ENCODE data around the gene IL3. TPM values are rescaled to one million over a fixed set of nuclear protein-coding genes. Genes with fewer than 3 reads are reported as not detected.

The IL3 gene
- total and polyA plus RNA-seq, 5 donors from 2014 or later, result not detected

DNA sequence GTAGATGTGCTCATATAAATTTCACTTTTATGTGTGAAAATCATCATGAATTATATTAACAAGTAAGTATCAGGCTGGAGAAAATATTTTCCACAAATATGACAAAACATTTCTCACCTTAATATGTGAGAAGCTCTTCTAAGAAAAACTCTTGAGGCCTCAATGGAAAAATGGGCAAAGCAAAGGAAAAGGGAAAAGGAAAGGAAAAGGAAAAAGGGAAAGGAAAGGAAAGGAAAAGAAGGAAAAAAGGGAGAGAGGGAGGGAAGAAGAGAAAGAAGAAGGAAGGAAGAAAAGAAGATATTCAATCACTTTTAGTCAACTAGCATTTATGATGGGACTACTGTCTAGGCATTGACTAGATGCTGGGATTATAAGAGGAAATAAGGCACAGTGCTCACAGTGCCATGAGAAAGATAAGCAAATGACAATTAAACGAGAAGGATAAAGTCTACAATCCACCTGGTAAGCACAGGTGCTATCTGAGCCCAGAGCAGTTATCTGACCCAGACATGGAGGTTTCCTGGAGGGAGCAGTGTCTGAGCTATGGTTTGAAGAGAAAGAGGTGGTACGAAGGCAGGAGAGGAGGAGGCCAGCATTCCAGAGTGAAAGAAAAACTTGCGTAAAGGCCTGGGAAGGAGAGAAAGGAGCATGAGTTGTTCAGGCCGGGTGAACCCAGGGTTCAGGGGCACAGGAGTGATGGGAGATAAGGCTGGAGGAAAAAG, 30.7 kb upstream of the IL3 start:
- no peak for ATAC-seq (ENCODE audit: low read depth in 2 of 2)

GRCh38 chr5:132030610-132031009, 29.8 kb upstream of the IL3 start:
- ATAC-seq (ENCODE audit: low read depth in 2 of 2), result no peak
- peaks cover 6% of the 10 kb centered on the region for H3K4me1 ChIP-seq (ENCODE audit: control insufficient read depth, insufficient read depth, low read length, poor library complexity, severe bottlenecking)
- Mint-ChIP-seq H3K4me3 (no peak overlapping the region), H3K9me3 (peaks cover 0 to 13% (median 6%) of the 10 kb centered on the region in 7 donors), H3K27ac (peak overlapping the region in 1 of 3 donors; percentile 44), H3K4me1 (peaks cover 0 to 5% (median 2%) of the 10 kb centered on the region in 4 donors), H3K27me3 (peaks cover 63% of the 10 kb centered on the region), H3K36me3 (peaks cover 10% of the 10 kb centered on the region)
- DNase-seq, result no peak
- H3K36me3 ChIP-seq (ENCODE audit: control insufficient read depth, insufficient read depth, low read length), result no peaks in the 10 kb centered on the region
- no peak overlapping the region for H3K27ac ChIP-seq (ENCODE audit: insufficient read depth, low read length, poor library complexity, severe bottlenecking)
- H3K9me3 ChIP-seq (ENCODE audit: control insufficient read depth in 2 of 2, low read length in 2 of 2), result peaks cover 6 to 12% of the 10 kb centered on the region in 2 experiments
- no peak overlapping the region for H3K4me3 ChIP-seq (ENCODE audit: low read depth, low read length)
- peaks cover 28% of the 10 kb centered on the region for H3K27me3 ChIP-seq (ENCODE audit: control insufficient read depth, insufficient read depth, low read length)

More for the DNA sequence above, 30.7 kb upstream of the IL3 start:
- H3K4me1 Mint-ChIP-seq, result peaks cover 0 to 5% (median 2%) of the 10 kb centered on the region in 4 donors
- Histone ChIP-seq H3K36me3 (ENCODE audit: control insufficient read depth, insufficient read depth, low read length) (no peaks in the 10 kb centered on the region), H3K4me3 (ENCODE audit: low read depth, low read length) (no peak overlapping the region), H3K27me3 (ENCODE audit: control insufficient read depth, insufficient read depth, low read length) (peaks cover 28% of the 10 kb centered on the region), H3K4me1 (ENCODE audit: control insufficient read depth, insufficient read depth, low read length, poor library complexity, severe bottlenecking) (peaks cover 6% of the 10 kb centered on the region), H3K9me3 (ENCODE audit: control insufficient read depth in 2 of 2, low read length in 2 of 2) (peaks cover 6 to 12% of the 10 kb centered on the region in 2 experiments), H3K27ac (ENCODE audit: insufficient read depth, low read length, poor library complexity, severe bottlenecking) (no peak overlapping the region)
- H3K27ac Mint-ChIP-seq, result no peak overlapping the region
- no peak overlapping the region for H3K4me3 Mint-ChIP-seq
- no peak for DNase-seq
- peaks cover 0 to 13% (median 6%) of the 10 kb centered on the region in 7 donors for H3K9me3 Mint-ChIP-seq
- peaks cover 63% of the 10 kb centered on the region for H3K27me3 Mint-ChIP-seq
- peaks cover 10% of the 10 kb centered on the region for H3K36me3 Mint-ChIP-seq

GRCh38 chr5:132032196-132032595, 28.3 kb upstream of the IL3 start:
- no peak overlapping the region for H3K27ac Mint-ChIP-seq
- DNase-seq, result no peak
- Histone ChIP-seq H3K36me3 (ENCODE audit: control insufficient read depth, insufficient read depth, low read length) (no peaks in the 10 kb centered on the region), H3K4me1 (ENCODE audit: control insufficient read depth, insufficient read depth, low read length, poor library complexity, severe bottlenecking) (no peaks in the 10 kb centered on the region), H3K27ac (ENCODE audit: insufficient read depth, low read length, poor library complexity, severe bottlenecking) (no peak overlapping the region), H3K27me3 (ENCODE audit: control insufficient read depth, insufficient read depth, low read length) (peaks cover 28% of the 10 kb centered on the region), H3K4me3 (ENCODE audit: low read depth, low read length) (no peak overlapping the region), H3K9me3 (ENCODE audit: control insufficient read depth in 2 of 2, low read length in 2 of 2) (peaks cover 6 to 12% of the 10 kb centered on the region in 2 experiments)
- peaks cover 0 to 5% (median 2%) of the 10 kb centered on the region in 4 donors for H3K4me1 Mint-ChIP-seq
- H3K9me3 Mint-ChIP-seq, result peaks cover 0 to 13% (median 9%) of the 10 kb centered on the region in 7 donors
- H3K4me3 Mint-ChIP-seq, result peak overlapping the region in 1 of 4 donors; percentile 21
- ATAC-seq (ENCODE audit: low read depth in 2 of 2), result no peak
- H3K36me3 Mint-ChIP-seq, result peaks cover 10% of the 10 kb centered on the region
- peaks cover 71% of the 10 kb centered on the region for H3K27me3 Mint-ChIP-seq

GRCh38 chr5:132033122-132033521, 27.3 kb upstream of the IL3 start:
- H3K9me3 ChIP-seq (ENCODE audit: control insufficient read depth in 2 of 2, low read length in 2 of 2), result peaks cover 6 to 15% of the 10 kb centered on the region in 2 experiments
- H3K4me3 ChIP-seq (ENCODE audit: low read depth, low read length), result no peak overlapping the region
- H3K4me1 ChIP-seq (ENCODE audit: control insufficient read depth, insufficient read depth, low read length, poor library complexity, severe bottlenecking), result no peaks in the 10 kb centered on the region
- H3K27me3 Mint-ChIP-seq, result peaks cover 63% of the 10 kb centered on the region
- peaks cover 10% of the 10 kb centered on the region for H3K36me3 Mint-ChIP-seq
- no peaks in the 10 kb centered on the region for H3K36me3 ChIP-seq (ENCODE audit: control insufficient read depth, insufficient read depth, low read length)
- ATAC-seq (ENCODE audit: low read depth in 2 of 2) (no peak), DNase-seq (no peak)
- H3K4me3 Mint-ChIP-seq, result no peak overlapping the region
- H3K27me3 ChIP-seq (ENCODE audit: control insufficient read depth, insufficient read depth, low read length), result peaks cover 33% of the 10 kb centered on the region
- peaks cover 0 to 16% (median 9%) of the 10 kb centered on the region in 7 donors for H3K9me3 Mint-ChIP-seq
- H3K4me1 Mint-ChIP-seq, result no peaks in the 10 kb centered on the region
- no peak overlapping the region for H3K27ac ChIP-seq (ENCODE audit: insufficient read depth, low read length, poor library complexity, severe bottlenecking)
- H3K27ac Mint-ChIP-seq, result no peak overlapping the region

DNA sequence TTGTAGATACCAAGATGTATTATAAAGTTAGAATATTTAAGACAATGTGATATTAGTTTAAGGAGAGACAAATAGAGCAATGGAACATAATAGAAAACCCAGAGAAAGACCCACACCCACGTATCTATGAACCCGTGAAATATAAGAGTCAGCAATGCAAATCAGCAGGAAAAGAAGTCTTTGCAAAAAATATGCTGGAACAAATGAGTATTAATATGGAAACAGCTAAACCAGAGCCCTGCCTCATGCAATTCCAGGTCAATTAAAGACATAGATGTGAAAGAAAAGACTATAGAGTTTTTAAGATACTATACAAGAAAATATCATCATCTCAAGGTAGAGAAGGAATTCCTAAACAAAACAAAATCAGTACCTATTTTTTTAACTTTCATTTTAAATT, 23.1 kb upstream of the IL3 start:
- Histone ChIP-seq H3K27ac (ENCODE audit: insufficient read depth, low read length, poor library complexity, severe bottlenecking) (no peak overlapping the region), H3K4me3 (ENCODE audit: low read depth, low read length) (no peak overlapping the region), H3K4me1 (ENCODE audit: control insufficient read depth, insufficient read depth, low read length, poor library complexity, severe bottlenecking) (no peaks in the 10 kb centered on the region), H3K27me3 (ENCODE audit: control insufficient read depth, insufficient read depth, low read length) (peaks cover 17% of the 10 kb centered on the region), H3K9me3 (ENCODE audit: control insufficient read depth in 2 of 2, low read length in 2 of 2) (peaks cover 6 to 15% of the 10 kb centered on the region in 2 experiments), H3K36me3 (ENCODE audit: control insufficient read depth, insufficient read depth, low read length) (no peaks in the 10 kb centered on the region)
- Mint-ChIP-seq H3K4me1 (no peaks in the 10 kb centered on the region), H3K27ac (no peak overlapping the region), H3K4me3 (no peak overlapping the region), H3K27me3 (peaks cover 57% of the 10 kb centered on the region), H3K9me3 (peaks cover 0 to 19% (median 9%) of the 10 kb centered on the region in 7 donors), H3K36me3 (peaks cover 3% of the 10 kb centered on the region)
- DNase-seq (no peak), ATAC-seq (ENCODE audit: low read depth in 2 of 2) (no peak)

DNA sequence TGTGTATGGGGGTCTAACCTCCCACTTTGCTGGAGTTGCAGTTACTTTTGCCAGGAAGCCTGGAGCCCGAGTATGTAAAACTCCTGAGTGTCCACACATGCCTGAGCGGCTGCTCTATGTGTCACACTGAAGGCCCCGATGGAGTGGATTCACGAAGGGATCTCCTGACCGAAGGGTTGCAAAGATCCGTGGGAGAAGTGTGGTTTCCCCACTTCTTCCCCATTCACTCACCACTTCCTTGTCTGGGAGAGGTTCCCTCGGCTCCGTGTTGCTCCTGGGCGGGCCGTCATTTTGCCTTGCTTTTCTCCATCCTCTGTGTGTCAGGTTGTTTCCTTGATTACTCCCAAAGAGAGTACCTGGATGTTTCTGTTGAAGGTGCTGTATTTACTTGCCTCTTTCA, 16.2 kb upstream of the IL3 start:
- no peak for DNase-seq

DNA sequence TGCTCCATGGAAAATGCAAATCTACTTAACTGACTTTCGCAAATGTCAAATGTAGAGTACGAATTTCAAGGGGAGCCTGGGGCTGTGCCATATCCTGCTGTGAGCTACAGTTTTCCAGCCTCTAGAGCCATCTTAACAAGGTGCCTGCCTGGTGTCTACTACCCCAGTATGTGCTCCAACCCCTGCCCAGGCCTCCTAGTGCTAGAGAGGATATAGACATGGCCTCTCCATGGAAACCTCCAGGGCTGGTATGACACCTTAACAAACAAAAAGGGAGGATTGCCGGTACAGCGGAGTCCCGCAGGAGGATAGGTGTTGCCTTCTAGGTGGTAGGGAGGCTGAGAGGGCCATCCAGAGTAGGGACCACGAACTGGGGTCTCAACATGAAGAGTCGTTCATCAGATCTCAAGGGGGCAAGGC, 13.6 kb upstream of the IL3 start:
- Histone ChIP-seq H3K4me3 (ENCODE audit: low read depth, low read length) (no peak overlapping the region), H3K27ac (ENCODE audit: insufficient read depth, low read length, poor library complexity, severe bottlenecking) (no peak overlapping the region), H3K27me3 (ENCODE audit: control insufficient read depth, insufficient read depth, low read length) (peaks cover 5% of the 10 kb centered on the region), H3K4me1 (ENCODE audit: control insufficient read depth, insufficient read depth, low read length, poor library complexity, severe bottlenecking) (no peaks in the 10 kb centered on the region), H3K36me3 (ENCODE audit: control insufficient read depth, insufficient read depth, low read length) (no peaks in the 10 kb centered on the region), H3K9me3 (ENCODE audit: control insufficient read depth in 2 of 2, low read length in 2 of 2) (no peaks in the 10 kb centered on the region)
- no peaks in the 10 kb centered on the region for H3K4me1 Mint-ChIP-seq
- peaks cover 0 to 2% (median 0%) of the 10 kb centered on the region in 7 donors for H3K9me3 Mint-ChIP-seq
- no peaks in the 10 kb centered on the region for H3K36me3 Mint-ChIP-seq
- H3K27ac Mint-ChIP-seq, result no peak overlapping the region
- H3K27me3 Mint-ChIP-seq, result peaks cover 33% of the 10 kb centered on the region
- H3K4me3 Mint-ChIP-seq, result no peak overlapping the region
- ATAC-seq (ENCODE audit: low read depth in 2 of 2) (no peak), DNase-seq (no peak)

More for the DNA sequence above, 16.2 kb upstream of the IL3 start:
- H3K4me3 ChIP-seq (ENCODE audit: low read depth, low read length), result no peak overlapping the region
- no peak overlapping the region for H3K4me3 Mint-ChIP-seq
- H3K9me3 Mint-ChIP-seq, result peaks cover 0 to 4% (median 0%) of the 10 kb centered on the region in 7 donors
- H3K27ac Mint-ChIP-seq, result no peak overlapping the region
- H3K27ac ChIP-seq (ENCODE audit: insufficient read depth, low read length, poor library complexity, severe bottlenecking), result no peak overlapping the region
- no peaks in the 10 kb centered on the region for H3K36me3 Mint-ChIP-seq
- H3K36me3 ChIP-seq (ENCODE audit: control insufficient read depth, insufficient read depth, low read length), result no peaks in the 10 kb centered on the region
- H3K4me1 ChIP-seq (ENCODE audit: control insufficient read depth, insufficient read depth, low read length, poor library complexity, severe bottlenecking), result no peaks in the 10 kb centered on the region
- H3K4me1 Mint-ChIP-seq, result no peaks in the 10 kb centered on the region
- no peaks in the 10 kb centered on the region for H3K9me3 ChIP-seq (ENCODE audit: control insufficient read depth in 2 of 2, low read length in 2 of 2)
- peaks cover 49% of the 10 kb centered on the region for H3K27me3 Mint-ChIP-seq
- ATAC-seq (ENCODE audit: low read depth in 2 of 2), result no peak
- peaks cover 6% of the 10 kb centered on the region for H3K27me3 ChIP-seq (ENCODE audit: control insufficient read depth, insufficient read depth, low read length)

DNA sequence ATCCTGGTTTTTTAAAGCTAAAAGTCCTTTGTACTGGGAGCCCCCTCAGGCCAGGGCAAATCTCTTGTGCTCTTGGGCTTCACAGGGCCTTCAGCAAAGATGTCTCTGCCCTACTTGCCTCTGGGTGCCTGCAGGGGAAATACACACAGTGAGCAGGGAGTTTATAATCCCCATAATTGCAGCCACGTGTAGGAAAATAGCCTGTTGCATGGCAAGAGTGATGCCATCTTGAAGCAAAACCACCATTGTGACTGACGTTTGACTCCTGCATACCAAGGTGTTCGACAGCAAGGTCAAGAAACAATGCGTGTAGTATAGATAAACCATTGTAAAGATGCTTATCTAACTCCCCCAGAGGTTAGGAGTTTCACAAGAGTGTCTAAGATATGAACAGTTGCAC, 11.4 kb upstream of the IL3 start:
- H3K36me3 Mint-ChIP-seq, result no peaks in the 10 kb centered on the region
- H3K27me3 ChIP-seq (ENCODE audit: control insufficient read depth, insufficient read depth, low read length), result no peaks in the 10 kb centered on the region
- no peak overlapping the region for H3K27ac ChIP-seq (ENCODE audit: insufficient read depth, low read length, poor library complexity, severe bottlenecking)
- no peak overlapping the region for H3K4me3 Mint-ChIP-seq
- H3K27me3 Mint-ChIP-seq, result peaks cover 25% of the 10 kb centered on the region
- H3K9me3 Mint-ChIP-seq, result peaks cover 0 to 2% (median 0%) of the 10 kb centered on the region in 7 donors
- no peaks in the 10 kb centered on the region for H3K4me1 ChIP-seq (ENCODE audit: control insufficient read depth, insufficient read depth, low read length, poor library complexity, severe bottlenecking)
- no peak for ATAC-seq (ENCODE audit: low read depth in 2 of 2)
- no peaks in the 10 kb centered on the region for H3K9me3 ChIP-seq (ENCODE audit: control insufficient read depth in 2 of 2, low read length in 2 of 2)
- no peaks in the 10 kb centered on the region for H3K4me1 Mint-ChIP-seq
- no peak overlapping the region for H3K4me3 ChIP-seq (ENCODE audit: low read depth, low read length)
- no peak overlapping the region for H3K27ac Mint-ChIP-seq
- DNase-seq, result no peak
- no peaks in the 10 kb centered on the region for H3K36me3 ChIP-seq (ENCODE audit: control insufficient read depth, insufficient read depth, low read length)

Measured in CD4-positive, CD25-positive, alpha-beta regulatory T cell (primary cell).